ENCODE results near the gene NDP. TPM values are rescaled to one million over a fixed set of nuclear protein-coding genes. Genes with fewer than 3 reads are reported as not detected.

Gene NDP
- total RNA-seq, 1 experiment from 2014 or later = not detected

Other genes starting within 250 kb of the NDP start
- gene MAOB, start 90.9 kb downstream of the NDP start, total RNA-seq (2021; ENCODE audit: unreplicated experiment) = 28.2 TPM

Data from HCT116 (cell line).